ENCODE data around the gene TRAF3IP1.

- TF ChIP-seq, protein P1, sequence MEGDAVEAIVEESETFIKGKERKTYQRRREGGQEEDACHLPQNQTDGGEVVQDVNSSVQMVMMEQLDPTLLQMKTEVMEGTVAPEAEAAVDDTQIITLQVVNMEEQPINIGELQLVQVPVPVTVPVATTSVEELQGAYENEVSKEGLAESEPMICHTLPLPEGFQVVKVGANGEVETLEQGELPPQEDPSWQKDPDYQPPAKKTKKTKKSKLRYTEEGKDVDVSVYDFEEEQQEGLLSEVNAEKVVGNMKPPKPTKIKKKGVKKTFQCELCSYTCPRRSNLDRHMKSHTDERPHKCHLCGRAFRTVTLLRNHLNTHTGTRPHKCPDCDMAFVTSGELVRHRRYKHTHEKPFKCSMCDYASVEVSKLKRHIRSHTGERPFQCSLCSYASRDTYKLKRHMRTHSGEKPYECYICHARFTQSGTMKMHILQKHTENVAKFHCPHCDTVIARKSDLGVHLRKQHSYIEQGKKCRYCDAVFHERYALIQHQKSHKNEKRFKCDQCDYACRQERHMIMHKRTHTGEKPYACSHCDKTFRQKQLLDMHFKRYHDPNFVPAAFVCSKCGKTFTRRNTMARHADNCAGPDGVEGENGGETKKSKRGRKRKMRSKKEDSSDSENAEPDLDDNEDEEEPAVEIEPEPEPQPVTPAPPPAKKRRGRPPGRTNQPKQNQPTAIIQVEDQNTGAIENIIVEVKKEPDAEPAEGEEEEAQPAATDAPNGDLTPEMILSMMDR (IDR thresholded peaks at IDR 0.05), result no peak
- TF ChIP-seq POLR2A (IDR thresholded peaks at IDR 0.05), result no peak
These were observed 128.9 kb downstream of the TRAF3IP1 start for GRCh38 chr2:238449241-238449640.
